Smooth muscle cell of the brain vasculature (primary cell): ENCODE measurements around the gene FNDC3B.
"Not testable (repeated sequence)": the region's sequence is repeated elsewhere in the genome, so short reads cannot be mapped to it uniquely, and the experiment has no call there.

Source experiments
- DNase-seq: peaks from one replicate; pipeline ENCODE4 v3.0.0-alpha.2; 2012; ENCODE audit warnings: low read depth, low spot score

FNDC3B gene

DNA sequence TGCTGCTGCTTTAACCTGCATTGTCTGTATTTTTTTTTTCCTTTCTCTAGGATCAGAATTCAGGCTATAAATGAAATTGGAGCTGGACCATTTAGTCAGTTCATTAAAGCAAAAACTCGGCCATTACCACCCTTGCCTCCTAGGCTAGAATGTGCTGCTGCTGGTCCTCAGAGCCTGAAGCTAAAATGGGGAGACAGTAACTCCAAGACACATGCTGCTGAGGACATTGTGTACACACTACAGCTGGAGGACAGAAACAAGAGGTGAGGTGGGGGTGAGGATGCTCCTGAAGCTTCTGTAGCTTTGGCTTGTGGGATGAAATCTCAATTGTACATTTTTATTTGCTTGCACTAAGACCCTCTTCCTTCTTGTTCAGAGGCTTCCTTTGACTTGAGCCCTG lies 323.2 kb downstream of the FNDC3B start:
- no peak for DNase-seq

DNA sequence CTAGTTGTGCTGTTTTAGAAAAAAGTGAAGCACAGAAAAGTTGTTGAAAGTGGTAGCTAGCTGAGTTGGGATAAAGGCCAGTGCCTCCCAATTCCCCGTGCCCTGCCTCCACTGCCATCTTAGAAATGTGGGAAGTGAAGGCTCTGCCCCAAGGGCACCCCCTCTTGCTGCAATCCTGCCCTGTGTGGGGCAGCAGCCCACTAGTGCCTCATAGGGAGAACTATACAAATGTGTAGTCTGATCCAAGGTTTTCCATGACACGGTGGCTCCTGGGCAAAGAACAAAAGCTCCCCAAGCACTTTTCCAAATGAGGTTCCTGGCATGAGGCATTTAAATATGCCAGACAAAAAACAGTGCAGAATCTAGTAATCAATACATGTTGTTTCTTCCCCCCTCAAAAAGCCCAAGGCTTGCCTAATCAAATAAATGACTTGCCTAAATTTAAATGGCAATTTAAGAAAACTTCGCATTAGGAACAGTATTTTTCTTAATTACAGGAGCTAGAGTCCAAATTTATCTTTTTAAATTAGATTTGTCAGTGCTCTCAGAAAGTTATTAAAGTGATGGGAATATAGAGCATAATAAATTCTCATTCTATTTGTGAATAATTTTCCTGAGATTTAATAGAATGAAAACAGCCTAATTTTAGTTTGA lies 325.1 kb downstream of the FNDC3B start:
- no peak for DNase-seq

DNA sequence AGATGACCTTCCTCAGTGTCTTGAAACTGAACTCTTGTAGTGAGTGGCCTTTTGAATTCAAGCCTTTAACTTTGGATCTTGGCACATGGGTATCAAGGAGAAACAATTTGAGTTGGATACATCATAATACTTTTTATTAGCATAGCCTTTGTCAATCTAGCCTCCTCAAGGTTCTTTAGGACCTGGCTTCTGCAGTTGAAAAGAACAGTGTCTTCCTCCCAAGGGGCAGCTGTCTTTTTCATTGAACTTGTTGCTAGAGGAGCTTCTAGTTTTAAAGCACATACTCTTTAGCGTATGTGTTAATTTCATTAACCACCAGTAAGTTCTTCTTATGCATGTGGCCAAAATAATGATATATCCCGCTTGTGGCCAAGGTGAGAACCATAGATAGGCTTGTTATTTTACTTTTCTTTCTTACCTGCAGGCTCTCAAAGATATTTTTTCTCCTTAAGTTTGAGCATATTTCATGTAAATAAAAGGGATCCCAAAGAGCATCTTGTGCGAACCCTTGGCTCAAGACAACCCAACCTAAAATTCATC lies 325.7 kb downstream of the FNDC3B start:
- DNase-seq, result no peak

DNA sequence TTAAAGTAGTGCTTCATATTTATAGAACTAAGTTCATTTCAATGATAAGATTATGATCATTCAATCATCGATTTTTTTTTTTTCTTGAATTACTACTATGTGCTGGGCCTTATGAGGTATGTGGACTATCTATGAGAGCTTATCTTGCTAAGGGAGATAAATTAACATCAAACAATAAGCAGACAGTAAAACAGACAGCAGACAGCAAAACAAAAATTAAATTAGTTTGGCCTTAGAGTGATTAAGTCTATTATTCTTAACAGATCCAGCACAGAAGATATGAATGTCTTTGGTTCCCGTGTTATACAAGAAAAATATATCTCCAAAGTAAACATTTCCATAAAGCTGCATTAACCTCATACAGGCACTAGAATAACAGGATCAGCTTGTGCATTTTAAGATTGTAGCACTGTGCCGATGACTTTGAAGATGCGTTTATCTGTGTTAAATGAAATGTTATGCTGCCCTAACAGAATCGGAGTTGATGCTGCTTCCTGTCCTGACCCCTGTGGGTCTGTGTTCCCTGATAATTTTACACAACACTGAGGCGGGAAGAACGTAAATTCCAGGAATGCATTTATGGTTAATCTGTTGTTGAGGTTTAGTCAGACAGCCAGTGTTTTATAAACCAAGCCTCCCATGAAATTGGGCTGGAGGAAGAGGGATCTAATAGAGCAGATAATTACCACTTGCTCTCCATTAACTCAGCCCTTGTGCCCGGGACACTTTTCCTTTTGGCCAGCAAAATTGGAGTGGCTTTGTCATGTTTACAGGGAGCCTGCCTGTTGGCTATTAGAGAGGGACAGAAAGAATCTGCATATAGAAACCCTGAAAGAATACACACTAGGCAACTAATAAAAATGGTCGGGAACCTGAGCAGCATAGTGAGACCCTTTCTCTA lies 328.1 kb downstream of the FNDC3B start:
- no peak for DNase-seq

DNA sequence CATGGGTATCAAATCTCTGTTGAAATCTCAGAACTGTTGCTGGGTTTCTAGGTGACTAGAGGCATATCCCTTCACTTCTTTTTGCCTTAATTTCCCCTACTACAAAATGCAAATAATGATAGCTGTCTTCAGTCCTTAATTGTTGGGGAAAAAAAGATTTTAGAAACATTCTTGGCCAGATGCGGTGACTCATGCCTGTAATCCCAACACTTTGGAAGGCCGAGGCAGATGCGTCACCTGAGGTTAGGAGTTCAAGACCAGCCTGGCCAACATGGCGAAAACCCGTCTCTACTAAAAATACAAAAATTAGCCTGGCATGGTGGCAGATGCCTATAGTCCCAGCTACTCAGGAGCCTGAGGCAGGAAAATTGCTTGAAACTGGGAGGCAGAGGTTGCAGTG lies 329.2 kb downstream of the FNDC3B start:
- not testable (repeated sequence) for DNase-seq

DNA sequence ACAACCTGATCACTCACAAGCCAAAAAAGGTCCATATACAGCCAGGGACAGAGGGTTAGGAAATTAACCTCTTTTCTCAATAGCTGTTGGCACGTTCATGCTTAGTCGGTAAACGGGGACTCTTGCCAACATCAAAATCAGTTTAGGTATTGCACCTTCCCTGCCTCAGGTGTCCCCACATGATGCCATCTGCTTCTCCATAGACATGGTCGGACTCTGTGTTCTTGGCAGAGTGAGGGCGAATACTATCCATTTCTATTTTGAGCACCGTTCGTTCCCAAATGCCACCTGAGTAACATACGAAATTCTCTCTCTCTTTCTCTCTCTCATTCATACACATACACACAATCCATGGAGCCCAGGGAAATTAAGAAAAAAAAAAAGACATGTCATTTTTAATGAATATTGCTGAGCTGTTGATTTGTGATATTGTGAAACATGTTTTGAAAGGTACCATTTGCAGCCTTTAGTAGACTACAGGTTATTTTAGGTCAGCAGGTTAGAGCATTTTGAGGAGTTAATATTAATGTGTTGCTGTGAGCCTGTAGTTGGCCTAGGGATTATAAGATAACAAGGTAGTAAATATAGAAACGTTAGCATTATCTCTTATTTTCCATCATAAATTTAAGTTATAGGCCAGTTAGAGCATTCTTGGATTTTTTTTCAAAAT lies 330.3 kb downstream of the FNDC3B start:
- no peak for DNase-seq

DNA sequence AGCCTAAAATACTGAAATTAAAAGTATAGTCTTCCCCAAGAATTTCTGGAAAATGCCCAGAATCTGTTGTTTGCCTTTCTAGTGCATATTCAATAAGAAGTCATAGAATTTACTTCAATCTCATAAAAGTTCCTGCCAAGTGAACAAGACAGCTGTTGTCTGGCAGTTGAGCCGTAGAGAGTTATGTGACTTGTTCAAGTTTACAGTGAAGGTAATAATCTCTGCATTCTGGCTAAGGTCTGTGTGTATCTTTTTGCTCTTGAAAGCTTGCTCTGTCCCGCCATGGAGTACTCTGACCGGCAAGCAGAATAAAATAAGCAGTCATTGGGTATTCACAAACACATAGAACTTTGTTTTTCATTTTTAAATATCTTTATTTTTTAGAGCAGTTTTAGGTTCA lies 331.0 kb downstream of the FNDC3B start:
- DNase-seq, result no peak

DNA sequence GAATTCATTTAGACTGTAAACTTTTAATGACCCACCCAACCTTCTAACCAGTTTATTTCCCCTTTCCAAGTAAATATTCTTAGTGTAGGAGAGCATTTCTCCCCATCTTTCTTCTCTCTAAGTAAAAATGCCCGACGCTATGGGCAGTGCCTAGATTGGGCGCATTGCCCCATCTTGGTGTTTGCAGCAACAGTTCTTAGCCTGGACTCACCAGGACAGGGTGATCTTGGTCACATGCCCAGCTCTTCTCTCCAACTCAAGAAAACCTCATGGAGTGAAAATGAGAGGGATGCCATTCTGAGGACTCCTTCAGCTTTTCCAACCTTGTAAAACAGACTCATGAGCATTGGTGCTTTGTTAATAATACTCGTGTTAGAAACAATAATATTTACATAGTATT lies 332.2 kb downstream of the FNDC3B start:
- no peak for DNase-seq

DNA sequence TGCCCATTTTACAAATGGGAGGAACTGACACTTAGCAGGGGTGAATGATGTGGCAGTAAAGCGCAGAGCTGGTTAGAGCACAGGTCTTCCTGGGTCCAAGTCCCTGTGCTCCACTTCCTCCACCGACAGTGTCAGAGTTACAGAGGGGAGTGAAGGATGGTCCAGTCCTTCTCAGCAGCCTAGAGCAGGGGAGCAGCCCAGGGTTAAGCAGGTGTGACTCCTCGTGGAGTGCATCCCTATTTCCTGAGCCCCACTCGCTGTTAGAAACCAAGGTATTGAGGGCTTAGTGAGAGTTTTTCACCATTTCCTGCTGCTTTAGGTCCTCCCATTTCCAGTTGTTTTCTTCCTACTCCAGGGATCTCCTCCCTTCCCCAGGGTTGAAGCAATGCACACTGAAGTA lies 333.5 kb downstream of the FNDC3B start:
- DNase-seq, result no peak

DNA sequence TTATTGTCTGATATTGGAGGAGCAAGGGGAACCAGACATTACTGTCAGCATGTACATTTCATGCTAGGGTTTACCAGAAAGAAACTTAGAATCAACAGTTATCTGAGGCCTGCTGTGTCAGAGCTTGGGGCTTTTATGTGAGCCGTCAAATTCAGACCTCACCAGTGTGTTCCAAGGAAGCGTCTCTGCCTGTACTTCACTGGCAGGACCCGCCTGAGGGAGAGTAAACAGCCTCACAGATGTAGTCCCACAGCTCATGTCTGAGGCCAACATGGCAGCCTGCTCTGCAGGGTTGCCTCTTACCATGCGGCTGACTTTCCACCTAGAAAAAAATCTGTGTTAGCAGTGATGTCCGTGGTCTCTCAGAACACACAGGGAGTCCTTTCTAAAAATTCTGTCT lies 334.5 kb downstream of the FNDC3B start:
- no peak for DNase-seq

DNA sequence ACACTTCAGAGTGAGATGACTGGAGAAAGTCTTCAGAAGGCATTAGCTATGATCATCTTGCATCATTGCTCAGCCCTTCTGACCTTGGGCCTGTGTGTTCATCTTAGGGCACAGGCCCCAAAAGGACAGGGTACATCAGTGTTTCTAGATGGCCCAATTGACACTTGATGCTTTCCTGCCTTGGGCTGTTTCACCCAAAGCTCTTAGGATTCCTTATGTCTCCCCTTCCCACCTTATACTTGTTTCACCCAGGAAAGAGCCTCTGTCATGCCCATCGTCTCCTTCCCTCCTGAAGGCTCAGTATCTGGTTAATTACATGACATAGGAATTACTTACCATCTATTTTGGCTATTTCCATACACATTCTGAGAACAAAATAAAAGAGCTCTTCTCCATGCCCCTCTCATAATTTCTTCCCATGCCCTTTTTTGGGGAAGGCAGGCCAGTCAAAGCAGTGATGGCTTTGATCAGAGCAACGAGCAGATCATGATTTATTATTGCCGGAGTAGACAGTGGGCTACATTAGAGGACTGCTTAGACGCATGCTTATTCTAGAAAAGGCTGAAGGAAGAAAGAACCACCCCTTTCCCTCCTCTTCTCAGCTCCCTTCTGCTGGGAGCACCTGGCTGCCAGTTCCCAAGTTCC lies 335.9 kb downstream of the FNDC3B start:
- no peak for DNase-seq

DNA sequence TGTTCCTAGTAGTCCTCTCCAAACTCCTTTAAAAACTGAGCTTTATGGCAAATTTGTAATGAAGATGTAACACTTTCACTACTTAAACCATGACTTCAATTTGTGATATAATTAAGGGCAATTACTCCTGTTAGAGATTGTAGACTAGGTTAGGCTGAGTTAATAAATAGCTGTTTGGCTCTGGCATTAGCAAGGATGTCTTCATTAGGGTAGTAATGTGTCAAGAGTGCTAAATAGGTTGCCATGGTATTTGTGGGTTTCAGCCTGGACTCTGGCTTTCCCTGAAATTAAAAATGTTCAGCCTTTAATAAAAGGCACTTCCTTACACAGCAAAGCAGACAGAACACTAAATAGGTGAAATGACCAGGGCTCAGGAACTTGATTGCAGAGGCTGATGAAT lies 337.0 kb downstream of the FNDC3B start:
- DNase-seq, result no peak

DNA sequence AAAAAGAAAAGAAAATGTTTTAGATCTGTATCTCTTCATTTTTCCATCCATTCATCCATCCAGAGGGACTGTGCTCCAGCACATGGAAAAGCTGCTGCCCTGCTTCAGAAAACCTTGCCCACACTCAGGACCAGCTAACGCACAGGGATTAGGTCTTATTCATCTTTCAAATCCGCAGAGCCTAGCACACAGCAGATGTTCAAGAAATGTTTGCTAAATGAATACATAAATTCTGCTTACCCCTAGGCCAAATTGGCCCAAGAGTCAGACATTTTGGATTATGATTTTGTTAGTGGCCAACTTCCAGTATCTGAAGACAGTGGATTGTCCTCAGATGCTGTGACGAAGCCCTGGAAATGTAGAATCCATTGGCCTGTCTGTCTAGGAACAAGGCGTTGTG lies 337.5 kb downstream of the FNDC3B start:
- no peak for DNase-seq

DNA sequence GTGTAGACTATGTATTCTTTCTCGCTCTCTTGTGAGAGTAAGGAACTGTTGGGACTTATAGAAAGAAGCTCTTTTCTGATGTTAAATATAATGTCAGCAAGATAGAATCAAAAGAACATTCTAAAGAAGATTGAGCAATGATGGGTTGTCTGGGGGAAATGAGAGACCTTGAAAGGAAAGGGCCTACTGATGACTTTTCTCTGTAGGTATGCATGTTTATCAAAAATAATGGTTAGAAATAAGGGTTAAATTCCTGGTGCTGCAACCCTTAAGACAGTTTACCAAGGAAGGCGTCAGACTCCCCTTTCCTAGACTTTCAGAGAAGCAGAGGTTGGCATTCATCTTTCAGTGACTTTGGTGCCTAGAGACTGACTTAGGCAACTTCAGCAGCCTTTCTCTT lies 339.1 kb downstream of the FNDC3B start:
- DNase-seq, result no peak

DNA sequence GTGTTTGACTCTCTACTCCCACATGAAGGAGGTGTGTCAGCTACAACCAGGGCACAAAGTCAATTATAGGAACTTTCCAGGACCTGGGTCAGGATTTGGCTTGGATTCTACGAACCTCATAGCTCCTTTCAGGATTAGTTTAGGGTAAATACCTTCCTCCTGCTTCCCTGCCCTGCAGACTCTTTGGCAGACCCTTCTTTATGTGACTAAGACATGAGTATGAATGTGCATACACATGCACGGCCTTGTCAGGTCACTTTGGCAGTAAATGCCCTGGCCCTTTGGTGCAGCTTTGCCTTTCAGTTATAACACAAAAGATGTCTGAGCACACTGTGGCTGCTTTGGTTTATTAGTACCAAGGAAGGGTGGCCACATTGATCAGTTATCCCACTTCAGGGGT lies 340.0 kb downstream of the FNDC3B start:
- no peak for DNase-seq

DNA sequence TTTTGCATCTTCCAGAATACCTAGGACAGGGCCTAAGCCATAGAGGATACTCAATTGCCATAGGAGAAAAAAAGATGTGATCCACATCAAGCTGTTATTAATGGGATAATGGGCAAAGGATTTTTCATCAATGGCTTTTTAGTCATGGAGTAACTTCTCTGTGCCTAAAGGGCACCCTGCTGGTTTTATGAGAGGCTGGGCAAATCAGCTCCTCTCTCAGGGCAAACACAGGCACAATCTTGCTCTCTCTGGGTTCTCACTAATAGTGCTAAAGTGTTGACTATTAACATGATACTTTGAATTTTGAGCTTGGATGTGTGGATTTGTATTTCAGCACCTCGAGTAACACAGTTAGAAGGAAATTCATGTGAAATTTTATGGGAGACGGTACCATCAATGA lies 341.3 kb downstream of the FNDC3B start:
- DNase-seq, result no peak

DNA sequence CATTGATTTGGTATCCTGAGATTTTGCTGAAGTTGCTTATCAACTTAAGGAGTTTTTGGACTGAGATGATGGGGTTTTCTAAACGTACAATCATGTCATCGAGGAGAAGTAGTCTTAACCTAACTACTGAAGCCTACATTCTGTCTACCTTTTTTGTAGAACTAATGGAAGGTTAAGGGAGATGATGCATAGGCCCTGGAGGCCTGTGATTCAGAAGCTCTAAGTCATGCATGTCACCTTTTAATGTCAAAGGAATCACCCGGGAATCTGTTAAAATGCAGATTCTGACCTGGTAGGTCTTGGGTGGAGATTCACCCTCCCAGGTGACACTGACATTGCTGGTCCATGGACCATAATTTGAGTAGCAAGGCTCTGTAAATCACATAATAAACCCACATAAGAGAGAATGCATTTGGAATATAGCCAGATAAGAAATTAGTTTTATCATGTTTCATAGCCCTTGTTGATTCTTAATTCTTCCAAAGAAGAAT lies 344.0 kb downstream of the FNDC3B start:
- DNase-seq, result no peak

DNA sequence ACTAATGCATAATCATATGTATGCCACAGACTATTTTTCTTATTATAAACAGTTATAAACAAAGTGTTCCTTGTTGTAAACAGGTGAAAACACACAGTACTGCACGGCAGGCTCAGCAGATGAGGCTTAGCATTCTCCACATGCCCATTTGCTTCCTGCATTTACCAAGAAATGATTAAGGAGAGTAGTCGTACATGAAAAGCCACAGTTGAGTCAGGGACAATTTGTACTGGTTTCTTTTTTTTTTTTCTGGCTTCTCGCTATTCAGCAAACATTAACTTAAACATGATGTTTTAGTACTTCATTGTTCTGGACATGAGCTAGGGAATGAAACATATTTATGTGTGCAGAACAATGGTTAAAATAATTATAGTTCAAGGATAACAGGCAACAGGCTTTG lies 345.5 kb downstream of the FNDC3B start:
- no peak for DNase-seq

DNA sequence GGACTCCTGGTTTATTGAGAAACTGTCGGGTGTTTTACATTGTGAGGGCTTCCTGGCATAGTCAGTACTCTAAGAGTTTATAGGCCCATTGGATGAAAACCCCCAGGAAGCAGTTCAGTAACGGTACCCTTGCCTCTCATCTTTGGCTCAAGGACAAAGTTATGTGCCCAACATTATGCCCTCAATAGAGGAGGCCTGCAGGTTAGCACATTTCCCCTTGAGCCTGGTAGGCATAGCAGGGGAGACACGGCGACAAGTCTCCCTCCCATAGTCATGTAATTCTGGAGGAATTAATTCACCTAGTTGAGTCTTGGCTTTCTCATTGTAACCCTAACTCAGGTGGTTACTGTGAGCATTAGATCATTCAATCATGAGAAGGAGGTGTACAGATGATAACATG lies 348.4 kb downstream of the FNDC3B start:
- DNase-seq, result no peak

DNA sequence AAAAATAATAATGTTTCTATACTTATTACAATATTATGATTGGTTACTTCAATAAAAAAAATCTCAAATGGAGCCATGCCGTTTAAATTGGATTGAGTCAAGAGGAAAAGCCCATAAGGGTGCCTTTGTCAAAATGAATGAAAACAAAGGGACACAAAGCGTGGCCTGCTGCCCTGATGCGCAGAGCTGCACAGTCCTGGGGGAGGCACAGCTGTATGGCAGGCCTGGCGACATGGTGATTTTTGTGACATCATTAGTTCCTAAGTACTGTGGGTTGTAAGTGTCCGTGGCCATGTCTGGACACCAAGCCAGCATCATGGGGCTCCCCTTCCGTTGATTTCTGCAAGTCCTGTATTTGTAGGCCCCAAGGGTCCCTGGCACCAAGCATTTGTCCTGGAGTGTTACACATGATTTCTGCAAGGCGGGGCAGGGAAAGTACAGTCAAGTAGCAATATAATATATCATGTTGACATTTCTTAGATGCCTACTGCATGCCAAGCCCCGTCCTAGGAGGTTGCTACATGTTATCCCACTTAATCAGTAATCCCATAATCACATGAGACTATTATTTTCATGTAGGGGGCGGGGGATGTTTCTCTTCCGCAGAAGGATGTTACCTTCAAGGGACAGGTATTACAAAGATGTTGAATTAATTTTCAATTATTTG lies 349.2 kb downstream of the FNDC3B start:
- no peak for DNase-seq

DNA sequence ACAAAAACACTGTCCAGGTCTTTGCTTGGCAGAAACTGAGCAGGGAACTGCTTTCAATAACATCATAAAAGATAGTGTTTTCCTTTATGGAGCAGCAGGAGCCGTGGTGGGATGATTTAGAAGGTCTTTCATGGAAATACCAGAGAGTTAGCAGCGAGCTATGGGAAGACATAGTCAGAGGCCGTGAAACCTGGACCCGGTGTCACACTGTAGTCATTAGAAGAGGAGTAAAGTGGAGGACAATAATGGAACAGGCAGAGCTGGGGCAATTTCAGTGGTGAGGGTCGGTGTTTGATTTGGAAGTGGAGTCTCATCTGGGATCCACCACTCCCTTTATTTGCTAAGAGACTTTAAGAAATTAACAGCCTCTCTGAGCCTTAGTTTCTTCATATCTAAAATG lies 351.4 kb downstream of the FNDC3B start:
- no peak for DNase-seq
